Lower leg skin (tissue), 4 donors: ENCODE data around the gene RAPGEF1. TPM values are rescaled to one million over a fixed set of nuclear protein-coding genes. Genes with fewer than 3 reads are reported as not detected.
A peak's percentile ranks its signal among the peaks of the same experiment; 100 is the strongest.
"Not testable (repeated sequence)": the region's sequence is repeated elsewhere in the genome, so short reads cannot be mapped to it uniquely, and the experiment has no call there.

Source experiments
- DNase-seq, 2 donors: peaks; one replicate each; pipeline ENCODE4 v3.0.0-alpha.2; 2019; ENCODE audit warnings: low spot score in 2 of 2
- H3K4me3 ChIP-seq: fragments of 200-600 bp; sonication (generic); 2 replicates; pipeline ENCODE4 v1.5.1; 2017; ENCODE audit warnings: mild to moderate bottlenecking, low read depth; ENCODE audit not compliant: poor library complexity, severe bottlenecking
- POLR2A ChIP-seq, 2 donors: fragments of 450-650 bp; IDR thresholded peaks; one replicate each; pipeline ENCODE4 v1.6.1; 2016 to 2017; ENCODE audit warnings: antibody characterized with exemption in 2 of 2, mild to moderate bottlenecking in 1 of 2, moderate library complexity in 1 of 2
- WGBS, 2 donors: methylation state at CpG; one replicate each; pipeline ENCODE4 v1.1.5; 2018; 5-methylcytosine and 5-hydroxymethylcytosine counted together
- intact Hi-C: fragments of 100-400 bp; cut with DNase I; formaldehyde crosslinking; loops from one replicate; pipeline ENCODE4 v1.15.0; 2023; ENCODE audit warnings: low total_unique reads
- total RNA-seq, 4 donors: library from RNA; depleted of rRNA; stranded (reverse); fragments of >200 nt; gene quantifications; one replicate each; pipeline ENCODE4 v1.1.0, GENCODE V29; 2016
- TF ChIP-seq, protein P1 (sequence below), 3 donors: fragments of 450-650 bp; IDR thresholded peaks; one replicate each; pipeline ENCODE4 v1.5.1; 2016; ENCODE audit warnings: antibody characterized with exemption in 3 of 3, mild to moderate bottlenecking in 3 of 3, moderate library complexity in 2 of 3

RAPGEF1 gene
- total RNA-seq, 4 donors from 2014 or later = 18.0 to 70.8 (median 43.5) TPM

- H3K4me3 ChIP-seq = no peak overlapping the region
- DNase-seq = peak in 1 of 2 donors; percentile 48
- TF ChIP-seq, protein P1, sequence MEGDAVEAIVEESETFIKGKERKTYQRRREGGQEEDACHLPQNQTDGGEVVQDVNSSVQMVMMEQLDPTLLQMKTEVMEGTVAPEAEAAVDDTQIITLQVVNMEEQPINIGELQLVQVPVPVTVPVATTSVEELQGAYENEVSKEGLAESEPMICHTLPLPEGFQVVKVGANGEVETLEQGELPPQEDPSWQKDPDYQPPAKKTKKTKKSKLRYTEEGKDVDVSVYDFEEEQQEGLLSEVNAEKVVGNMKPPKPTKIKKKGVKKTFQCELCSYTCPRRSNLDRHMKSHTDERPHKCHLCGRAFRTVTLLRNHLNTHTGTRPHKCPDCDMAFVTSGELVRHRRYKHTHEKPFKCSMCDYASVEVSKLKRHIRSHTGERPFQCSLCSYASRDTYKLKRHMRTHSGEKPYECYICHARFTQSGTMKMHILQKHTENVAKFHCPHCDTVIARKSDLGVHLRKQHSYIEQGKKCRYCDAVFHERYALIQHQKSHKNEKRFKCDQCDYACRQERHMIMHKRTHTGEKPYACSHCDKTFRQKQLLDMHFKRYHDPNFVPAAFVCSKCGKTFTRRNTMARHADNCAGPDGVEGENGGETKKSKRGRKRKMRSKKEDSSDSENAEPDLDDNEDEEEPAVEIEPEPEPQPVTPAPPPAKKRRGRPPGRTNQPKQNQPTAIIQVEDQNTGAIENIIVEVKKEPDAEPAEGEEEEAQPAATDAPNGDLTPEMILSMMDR (IDR thresholded peaks at IDR 0.05) = no peak
- TF ChIP-seq POLR2A (IDR thresholded peaks at IDR 0.05) = no peak
- 88 to 92% methylated on average over 3 of the region's 3 CpGs for WGBS, 2 donors
- intact Hi-C loops = no loop called here
Measured at GRCh38 chr9:131690462-131690861, 49.4 kb downstream of the RAPGEF1 start.

DNA sequence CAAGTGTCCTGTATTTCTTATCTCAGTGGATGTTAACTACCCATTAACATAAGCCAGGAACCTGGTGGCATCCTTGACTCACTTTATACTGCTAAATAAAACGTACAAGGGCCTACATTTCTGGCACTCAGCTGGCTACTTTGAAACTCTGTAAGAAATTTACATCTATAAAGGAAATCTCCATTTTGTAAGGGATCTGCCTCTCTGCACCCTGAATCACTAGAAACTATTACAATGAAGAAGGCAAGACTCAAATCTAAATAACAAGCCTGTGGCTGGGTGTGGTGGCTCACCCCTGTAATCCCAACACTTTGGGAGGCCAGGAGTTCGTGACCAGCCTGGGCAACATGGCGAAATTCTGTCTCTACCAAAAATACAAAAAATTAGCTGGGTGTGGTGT, 51.5 kb downstream of the RAPGEF1 start:
- no peak overlapping the region for H3K4me3 ChIP-seq
- TF ChIP-seq, protein P1 (IDR thresholded peaks at IDR 0.05) = no peak
- TF ChIP-seq POLR2A (IDR thresholded peaks at IDR 0.05) = no peak
- no peak for DNase-seq
- 84 to 91% methylated on average over 3 of the region's 3 CpGs for WGBS, 2 donors
- intact Hi-C loops = no loop called here

DNA sequence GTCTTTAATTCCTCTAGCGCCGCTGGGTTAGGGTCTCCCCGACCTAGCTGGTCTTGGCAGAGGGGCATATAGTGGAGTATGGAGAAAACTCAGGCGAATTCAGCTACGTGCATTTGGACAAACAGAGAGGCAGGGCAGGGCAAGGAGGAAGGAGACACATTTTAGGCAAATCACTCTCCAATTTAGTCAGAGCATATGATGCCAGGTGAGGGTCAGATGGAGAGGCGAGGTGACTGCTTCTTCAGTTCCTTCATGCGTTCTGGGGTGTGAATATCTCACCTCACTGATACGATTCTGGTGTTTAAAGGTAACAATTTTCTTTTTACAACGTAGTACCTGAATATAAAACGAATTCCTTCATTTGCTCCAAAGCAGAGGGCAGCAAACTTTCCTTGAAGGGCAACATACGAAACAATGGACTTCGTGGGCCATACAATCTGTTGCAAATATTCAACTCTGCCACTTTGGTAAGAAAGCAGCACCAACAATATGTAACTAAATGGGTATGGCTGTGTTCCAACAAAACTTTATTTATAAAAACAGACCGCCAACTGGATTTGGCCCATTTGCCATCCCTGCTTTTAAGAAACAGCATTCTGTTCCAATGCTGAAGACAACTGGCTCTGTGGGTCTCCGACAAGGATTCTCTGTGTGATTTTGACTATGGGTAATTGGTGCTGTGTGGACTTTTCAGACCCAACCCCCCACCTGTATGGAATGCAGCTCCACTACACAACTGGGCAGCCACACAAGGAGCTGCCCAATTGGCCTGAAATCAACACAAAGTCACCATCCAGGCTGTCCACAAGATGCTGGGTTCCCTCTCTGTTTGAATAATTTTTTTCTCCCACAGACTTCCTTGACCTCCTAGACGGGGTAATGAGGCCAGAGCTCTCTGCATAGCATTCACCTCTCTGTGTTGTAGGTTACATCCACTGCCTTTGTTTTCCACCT, 53.8 kb downstream of the RAPGEF1 start:
- no peak overlapping the region for H3K4me3 ChIP-seq
- DNase-seq = no peak
- TF ChIP-seq, protein P1 (IDR thresholded peaks at IDR 0.05) = no peak
- no peak for TF ChIP-seq POLR2A (IDR thresholded peaks at IDR 0.05)
- WGBS, 2 donors = 90 to 95% methylated on average over 15 of the region's 15 CpGs
- intact Hi-C loops = no loop called here

- WGBS, 2 donors = 91 to 95% methylated on average over 4 of the region's 4 CpGs
- intact Hi-C loops, H3K4me3 ChIP-seq, DNase-seq: not testable (repeated sequence)
Measured at GRCh38 chr9:131683094-131683493, 56.8 kb downstream of the RAPGEF1 start.

DNA sequence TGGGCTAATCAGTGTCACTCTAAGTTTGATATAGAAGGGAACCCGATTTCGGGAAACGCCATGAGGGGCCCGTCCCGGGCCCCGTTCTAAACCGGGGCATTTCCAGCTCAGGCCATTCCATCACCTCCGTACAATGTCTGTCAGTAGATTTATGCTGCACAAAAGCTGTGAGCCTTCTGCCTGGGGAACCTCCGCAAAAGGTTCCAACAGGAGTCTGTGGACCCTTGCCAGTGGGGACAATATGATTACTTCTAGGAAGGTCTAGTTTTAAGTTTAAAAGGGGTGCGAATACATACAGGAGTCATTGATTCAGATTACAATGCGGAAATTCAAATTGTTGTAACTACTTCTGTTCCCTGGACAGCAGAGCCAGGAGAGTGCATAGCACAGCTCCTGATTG, 57.6 kb downstream of the RAPGEF1 start:
- H3K4me3 ChIP-seq = no peak overlapping the region
- 54 to 63% methylated on average over 11 of the region's 11 CpGs for WGBS, 2 donors
- DNase-seq = no peak
- no peak for TF ChIP-seq POLR2A (IDR thresholded peaks at IDR 0.05)
- TF ChIP-seq, protein P1 (IDR thresholded peaks at IDR 0.05) = no peak
- intact Hi-C loops = no loop called here

DNA sequence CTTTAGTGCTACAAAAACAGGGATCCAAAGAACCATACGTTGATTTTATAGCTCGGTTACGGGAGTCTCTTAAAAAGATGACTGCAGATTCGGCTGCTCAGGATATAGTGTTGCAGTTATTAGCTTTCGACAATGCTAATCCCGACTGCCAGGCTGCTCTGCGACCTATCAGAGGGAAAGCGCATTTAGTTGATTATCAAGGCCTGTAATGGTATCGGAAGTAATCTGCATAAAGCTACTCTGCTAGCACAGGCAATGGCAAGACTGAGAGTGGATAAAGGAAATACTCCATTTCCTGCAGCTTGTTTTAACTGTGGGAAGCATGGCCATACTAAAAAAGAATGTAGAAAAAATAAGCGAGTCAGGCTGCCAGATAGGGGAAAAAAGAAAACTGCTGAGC, 58.0 kb downstream of the RAPGEF1 start:
- H3K4me3 ChIP-seq, DNase-seq, intact Hi-C loops: not testable (repeated sequence)
- 64 to 69% methylated on average over 10 of the region's 10 CpGs for WGBS, 2 donors

- H3K4me3 ChIP-seq, intact Hi-C loops, DNase-seq: not testable (repeated sequence)
- 83 to 94% methylated on average over 5 of the region's 5 CpGs for WGBS, 2 donors
Measured at GRCh38 chr9:131681108-131681507, 58.8 kb downstream of the RAPGEF1 start.
